K562 (cell line): ENCODE results near the gene PRR14. TPM values are rescaled to one million over a fixed set of nuclear protein-coding genes. Genes with fewer than 3 reads are reported as not detected.

Experiments
- ATAC-seq: fragments of 200-7000 bp; cut with Tn5 transposase; 3 replicates; pipeline ENCODE4 v1.9.1; 2020; ENCODE audit warnings: moderate library complexity
- BruUV-seq: library from RNA; stranded (reverse); fragments of 400-500 nt; replicated peaks from 2 replicates; lab custom pipeline; 2021; lab: Mats Ljungman, UMichigan
- CTCF ChIA-PET: fragments of 300-600 bp; formaldehyde crosslinking; extraction: SDS; loops from one replicate; lab custom pipeline; 2021; ENCODE audit warnings: low intra/inter-chr PET ratio; lab: Yijun Ruan, JAX
- POLR2A ChIA-PET: fragments of 300-600, 350-650 bp; sonication (Branson Sonifier 250); formaldehyde crosslinking; extraction: SDS; loops from one replicate; lab custom pipeline; 2021; ENCODE audit warnings: antibody characterized with exemption, inconsistent platforms; lab: Yijun Ruan, JAX
- DNase-seq, 4 experiments: peaks; one replicate each; pipeline versions ENCODE4 v3.0.0 to v3.0.0-alpha.2; 2011 to 2018; ENCODE audit warnings: low spot score in 3 of 4, mixed read lengths in 3 of 4; ENCODE audit errors: extremely low read depth in 1 of 4
- FAIRE-seq: peaks from 2 replicates; lab custom pipeline; 2011; peaks lifted over from hg19 to GRCh38; lab: Jason Lieb, UNC
- H2AFZ ChIP-seq: 2 replicates; pipeline ENCODE4 v1.6.0; 2011; ENCODE audit warnings: low read depth, low read length, control low read depth, inconsistent platforms
- H3K27ac ChIP-seq: fragments of 200-600 bp; 3 replicates; pipeline ENCODE4 v1.8.0; 2011; ENCODE audit warnings: low read depth, mild to moderate bottlenecking, control low read depth, inconsistent platforms, low read length, moderate library complexity, mixed read lengths; ENCODE audit errors: extremely low read depth
- H3K27me3 ChIP-seq, 2 experiments: fragments of 300-600 bp in 1 of 2; 2 replicates in 1 of 2; 3 replicates in 1 of 2; pipeline versions ENCODE4 v1.6.0 to v1.8.0; 2011; ENCODE audit warnings: inconsistent platforms in 2 of 2, low read length in 2 of 2, mild to moderate bottlenecking in 1 of 2, mixed read lengths in 1 of 2, moderate library complexity in 1 of 2; ENCODE audit not compliant: control insufficient read depth in 2 of 2, insufficient read depth in 2 of 2
- H3K36me3 ChIP-seq: fragments of 300-600 bp; 3 replicates; pipeline ENCODE4 v1.8.0; 2011; ENCODE audit warnings: mild to moderate bottlenecking, low read length, inconsistent platforms; ENCODE audit not compliant: control insufficient read depth, insufficient read depth
- H3K4me1 ChIP-seq, 2 experiments: fragments of 200-600 bp in 1 of 2; replicated peaks in 1 of 2; 2 replicates in 1 of 2; 3 replicates in 1 of 2; pipeline versions ENCODE4 v1.5.1 to v1.8.0; 2011; ENCODE audit warnings: inconsistent platforms in 2 of 2, low read length in 2 of 2, mild to moderate bottlenecking in 1 of 2, mixed read lengths in 1 of 2, moderate library complexity in 1 of 2; ENCODE audit not compliant: control insufficient read depth in 2 of 2, insufficient read depth in 2 of 2
- H3K4me2 ChIP-seq: 2 replicates; pipeline ENCODE4 v1.6.1; 2011; ENCODE audit warnings: low read length, control low read depth, inconsistent platforms, mixed read lengths; ENCODE audit not compliant: insufficient read depth
- H3K4me3 ChIP-seq: fragments of 200-600 bp; sonication (generic), shearing (Covaris generic); 2 replicates; pipeline ENCODE4 v1.5.1; 2016; ENCODE audit warnings: control low read depth, inconsistent platforms
- H3K79me2 ChIP-seq: fragments of 200-600 bp; 3 replicates; pipeline ENCODE4 v1.8.0; 2011; ENCODE audit warnings: low read length, inconsistent platforms; ENCODE audit not compliant: control insufficient read depth, insufficient read depth
- H3K9ac ChIP-seq, 2 experiments: 2 replicates each; pipeline versions ENCODE4 v1.6.0 to v1.6.1; 2011; ENCODE audit warnings: low read depth in 2 of 2, low read length in 2 of 2, control low read depth in 1 of 2, inconsistent platforms in 1 of 2, mild to moderate bottlenecking in 1 of 2, mixed read lengths in 1 of 2; ENCODE audit not compliant: insufficient read depth in 1 of 2
- H3K9me1 ChIP-seq: one replicate; pipeline ENCODE4 v1.6.0; 2011; ENCODE audit warnings: inconsistent platforms, mild to moderate bottlenecking, low read length, moderate library complexity; ENCODE audit not compliant: control insufficient read depth, insufficient read depth
- H3K9me3 ChIP-seq: replicated peaks from 2 replicates; pipeline ENCODE4 v1.5.1; 2011; ENCODE audit warnings: low read depth, low read length, inconsistent platforms; ENCODE audit not compliant: control insufficient read depth, insufficient read depth
- H4K20me1 ChIP-seq: replicated peaks from 2 replicates; pipeline ENCODE4 v1.6.1; 2011; ENCODE audit warnings: low read length, inconsistent platforms, mixed read lengths; ENCODE audit not compliant: control insufficient read depth, insufficient read depth
- BACH1 ChIP-seq: fragments of 200-800 bp; sonication (Bioruptor generic); IDR thresholded peaks from 2 replicates; pipeline ENCODE4 v1.6.1; 2016; ENCODE audit warnings: missing genetic modification characterization, missing compliant biosample characterization
- CTBP1 ChIP-seq: fragments of 450-650 bp; IDR thresholded peaks from 2 replicates; pipeline ENCODE4 v1.6.1; 2016; ENCODE audit warnings: borderline replicate concordance
- CTCFL ChIP-seq: IDR thresholded peaks from 2 replicates; pipeline ENCODE4 v1.6.1; 2011; ENCODE audit warnings: borderline replicate concordance, low read depth, mild to moderate bottlenecking, moderate library complexity, low read length; ENCODE audit not compliant: insufficient read depth, poor library complexity, severe bottlenecking
- FIP1L1 ChIP-seq: fragments of 200-400 bp; formaldehyde crosslinking; IDR thresholded peaks from 2 replicates; pipeline ENCODE4 v1.6.1; 2018; ENCODE audit warnings: mild to moderate bottlenecking, low read depth, low read length; ENCODE audit not compliant: poor library complexity, severe bottlenecking
- MCM5 ChIP-seq: fragments of 450-650 bp; IDR thresholded peaks from 2 replicates; pipeline ENCODE4 v1.6.1; 2016; ENCODE audit warnings: low read depth
- MYC ChIP-seq, 2 experiments: fragments of 250-450 bp in 1 of 2; sonication (Bioruptor Pico) in 1 of 2; IDR thresholded peaks; 2 replicates each; pipeline versions ENCODE4 v1.5.1 to v1.6.1; 2012 to 2021; ENCODE audit warnings: low read depth in 2 of 2, borderline replicate concordance in 1 of 2, improper control_type of control experiment in 1 of 2, low read length in 1 of 2, mild to moderate bottlenecking in 1 of 2, moderate library complexity in 1 of 2
- NONO ChIP-seq, 2 experiments: fragments of 200-400 bp in 1 of 2; fragments of 450-650 bp in 1 of 2; formaldehyde crosslinking in 1 of 2; IDR thresholded peaks; 2 replicates each; pipeline ENCODE4 v1.6.1; 2017; ENCODE audit warnings: low read depth in 2 of 2, mild to moderate bottlenecking in 2 of 2, moderate library complexity in 2 of 2, low read length in 1 of 2
- RBFOX2 ChIP-seq: fragments of 200-400 bp; formaldehyde crosslinking; IDR thresholded peaks from 2 replicates; pipeline ENCODE4 v1.6.1; 2017; ENCODE audit warnings: low read depth, mild to moderate bottlenecking, low read length, moderate library complexity
- SAFB ChIP-seq: fragments of 200-400 bp; formaldehyde crosslinking; IDR thresholded peaks from 2 replicates; pipeline ENCODE4 v1.6.1; 2017; ENCODE audit warnings: low read depth, low read length, borderline replicate concordance
- SPI1 ChIP-seq: IDR thresholded peaks from 2 replicates; pipeline ENCODE4 v1.6.1; 2011; ENCODE audit warnings: low read depth, low read length, control low read depth, borderline replicate concordance
- ZBTB49 ChIP-seq: sonication (generic); formaldehyde crosslinking; IDR thresholded peaks from 2 replicates; pipeline ENCODE4 v1.8.0; 2022; ENCODE audit warnings: missing genetic modification reagents, mild to moderate bottlenecking, borderline replicate concordance
- ZBTB7A ChIP-seq: IDR thresholded peaks from 2 replicates; pipeline ENCODE4 v1.6.1; 2011; ENCODE audit warnings: low read depth, mild to moderate bottlenecking, low read length, moderate library complexity, borderline replicate concordance; ENCODE audit not compliant: control insufficient read depth
- ZKSCAN1 ChIP-seq: fragments of 150-350 bp; IDR thresholded peaks from 2 replicates; pipeline ENCODE4 v1.6.1; 2016; ENCODE audit warnings: low read depth, low read length
- WGBS: fragments of 100-300 bp; shearing (Covaris generic); methylation state at CpG from one replicate; pipeline ENCODE4 v1.1.6; 2016; ENCODE audit warnings: low coverage, mixed read lengths; ENCODE audit not compliant: insufficient coverage; ENCODE audit errors: missing lambda C conversion rate; 5-methylcytosine and 5-hydroxymethylcytosine counted together
- in situ Hi-C: fragments of 300-500 bp; cut with MboI; formaldehyde crosslinking; loops from 4 replicates; pipeline ENCODE4 v1.15.0; 2018; ENCODE audit warnings: inconsistent platforms, mixed read lengths
- intact Hi-C: fragments of 100-400 bp; cut with micrococcal nuclease; formaldehyde crosslinking; loops from 2 replicates; pipeline ENCODE4 v1.14.2; 2022
- polyA plus RNA-seq, 8 experiments: library from polyadenylated mRNA; depleted of rRNA in 4 of 8; stranded (reverse) in 5 of 8; unstranded in 3 of 8; fragments of >200 nt; fragmentation: Nextera tagmentation in 2 of 8; fragmentation: Illumina TruSeq in 1 of 8; extraction: Ambion mirVana in 2 of 8; extraction: Trizol in 1 of 8; gene quantifications; 2 replicates each; pipeline versions ENCODE4 v1.2.1 to v1.2.3, GENCODE V29; 2011 to 2014; ENCODE audit warnings: inconsistent platforms in 1 of 8, missing spikeins in 1 of 8
- total RNA-seq, 7 experiments: library from RNA; depleted of rRNA in 6 of 7; stranded (reverse); fragments of >200 nt in 6 of 7; fragmentation: Illumina TruSeq in 2 of 7; extraction: Trizol in 2 of 7; gene quantifications; 2 replicates each; pipeline versions ENCODE4 v1.2.1 to v1.2.3, GENCODE V29; 2011 to 2021; ENCODE audit warnings: low replicate concordance in 1 of 7

The PRR14 gene
- total and polyA plus RNA-seq, 9 of the 15 experiments (the other 6 are each of a cell fraction or from before 2014, with no cell fraction given): 2.2 to 63.1 (median 11.5) TPM

GRCh38 chr16:30659507-30660423, 9.0 kb downstream of the PRR14 start:
- Histone ChIP-seq H3K9me1 (peaks cover 4% of the 10 kb centered on the region), H3K27me3 (no peaks in the 10 kb centered on the region), H3K9me3 (no peaks in the 10 kb centered on the region), H3K9ac (peak overlapping the region; percentile 97), H3K4me2 (peak overlapping the region; percentile 89), H3K4me3 (peak overlapping the region; percentile 90), H3K4me1 (peaks cover 20 to 54% of the 10 kb centered on the region in 2 experiments; a peak in 4 of 5 replicates), H4K20me1 (0 out of 2 replicates have a peak, but pooled peaks cover 4% of the 10 kb centered on the region), H2AFZ (0 out of 2 replicates have a peak overlapping the region, but pooled peaks have one; percentile 23), H3K36me3 (peaks cover 68% of the 10 kb centered on the region; the same call in 2 of the 3 replicates), H3K79me2 (peaks cover 48% of the 10 kb centered on the region), H3K27ac (peak overlapping the region; percentile 99)
- CTCF ChIA-PET: interaction anchor here (0.7 to 1.0 kb wide), 2 partner anchors 154 to 262 kb away, joined by 5 read pairs; no protein-coding TSS in a partner anchor
- DNase-seq (peak in 2 of 4 experiments; percentile 39 to 66), FAIRE-seq (no peak), ATAC-seq (no peak; the same call in 2 of the 3 replicates)
- POLR2A ChIA-PET: interaction anchor here (0.5 to 2.0 kb wide), 21 partner anchors 7 to 542 kb away, joined by 3 to 9 read pairs (median 3); partner anchors contain the start of genes DCTPP1, PRR14, ZNF688 and ZNF689
- BruUV-seq: no TSS peak
- WGBS: under 1% methylated on average over 70 of the region's 84 CpGs
- intact Hi-C loops: loop anchor here (2.0 to 10.0 kb wide), 5 partner anchors 39 to 595 kb away; partner anchors contain the start of genes ALDOA, FBXL19, SRCAP and TBX6
- in situ Hi-C loops: no loop called here
- TF ChIP-seq MYC (IDR thresholded peaks at IDR 0.05; ENCODE audit: low read depth, low read length) (no peak), MYC (CRISPR knock-in tag; IDR thresholded peaks at IDR 0.05; ENCODE audit: borderline replicate concordance, low read depth) (0 out of 2 replicates have a peak, but pooled peaks have one; percentile 38), CTBP1 (no peak), ZBTB49 (CRISPR knock-in tag) (no peak), ZBTB7A (0 out of 2 replicates have a peak, but pooled peaks have one; percentile 25), CTCFL (no peak), SPI1 (no peak), RBFOX2 (peak; percentile 60), BACH1 (no peak), ZKSCAN1 (0 out of 2 replicates have a peak, but pooled peaks have one; percentile 13), SAFB (no peak), MCM5 (no peak), FIP1L1 (peak; percentile 0), NONO (IDR thresholded peaks at IDR 0.05; ENCODE audit: low read depth in 2 of 2, low read length in 1 of 2) (peak in 1 of 2 experiments; percentile 5; a peak in 1 of 4 replicates)
